ENCODE measurements around the gene MYH6. TPM values are rescaled to one million over a fixed set of nuclear protein-coding genes. Genes with fewer than 3 reads are reported as not detected.

The MYH6 gene
- total and polyA plus RNA-seq, 2 of the 13 experiments (the other 11 are each of a cell fraction or from before 2014, with no cell fraction given) = 0.01 TPM; not detected in 1

- no peak for TF ChIP-seq ZSCAN9 (CRISPR knock-in tag; IDR thresholded peaks at IDR 0.05; ENCODE audit: borderline replicate concordance)
- no peak for TF ChIP-seq IKZF1 (IDR thresholded peaks at IDR 0.05)
- TF ChIP-seq ZNF441 (CRISPR knock-in tag; IDR thresholded peaks at IDR 0.05; ENCODE audit: borderline replicate concordance) = 0 out of 2 replicates have a peak, but pooled peaks have one; percentile 31
- TF ChIP-seq SMARCE1 (IDR thresholded peaks at IDR 0.05; ENCODE audit: borderline replicate concordance) = no peak
- 0 out of 2 replicates have a peak, but pooled peaks have one; percentile 47 for TF ChIP-seq RAD21 (CRISPR knock-in tag; IDR thresholded peaks at IDR 0.05)
- no peak for TF ChIP-seq HMGXB4 (CRISPR knock-in tag; IDR thresholded peaks at IDR 0.05; ENCODE audit: borderline replicate concordance in 1 of 2, low read depth in 1 of 2)
- TF ChIP-seq ZNF615 (CRISPR knock-in tag; IDR thresholded peaks at IDR 0.05; ENCODE audit: borderline replicate concordance) = no peak
- TF ChIP-seq ZNF766 (CRISPR knock-in tag; IDR thresholded peaks at IDR 0.05; ENCODE audit: borderline replicate concordance) = no peak
- no peak for TF ChIP-seq HIVEP1 (CRISPR knock-in tag; IDR thresholded peaks at IDR 0.05)
- no peak for TF ChIP-seq ZNF3 (CRISPR knock-in tag; IDR thresholded peaks at IDR 0.05)
- peak; percentile 85; the same call in 1 of the 2 replicates for TF ChIP-seq ZNF225 (CRISPR knock-in tag; IDR thresholded peaks at IDR 0.05)
- TF ChIP-seq, protein P1, sequence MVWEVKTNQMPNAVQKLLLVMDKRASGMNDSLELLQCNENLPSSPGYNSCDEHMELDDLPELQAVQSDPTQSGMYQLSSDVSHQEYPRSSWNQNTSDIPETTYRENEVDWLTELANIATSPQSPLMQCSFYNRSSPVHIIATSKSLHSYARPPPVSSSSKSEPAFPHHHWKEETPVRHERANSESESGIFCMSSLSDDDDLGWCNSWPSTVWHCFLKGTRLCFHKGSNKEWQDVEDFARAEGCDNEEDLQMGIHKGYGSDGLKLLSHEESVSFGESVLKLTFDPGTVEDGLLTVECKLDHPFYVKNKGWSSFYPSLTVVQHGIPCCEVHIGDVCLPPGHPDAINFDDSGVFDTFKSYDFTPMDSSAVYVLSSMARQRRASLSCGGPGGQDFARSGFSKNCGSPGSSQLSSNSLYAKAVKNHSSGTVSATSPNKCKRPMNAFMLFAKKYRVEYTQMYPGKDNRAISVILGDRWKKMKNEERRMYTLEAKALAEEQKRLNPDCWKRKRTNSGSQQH (CRISPR knock-in tag; IDR thresholded peaks at IDR 0.05; ENCODE audit: low read depth) = peak; percentile 31; the same call in 1 of the 2 replicates
- TF ChIP-seq ZNF672 (CRISPR knock-in tag; IDR thresholded peaks at IDR 0.05) = no peak
- no peak; the same call in 1 of the 2 replicates for TF ChIP-seq WIZ (CRISPR knock-in tag; IDR thresholded peaks at IDR 0.05)
- TF ChIP-seq MTF1 (CRISPR knock-in tag; IDR thresholded peaks at IDR 0.05) = no peak
- TF ChIP-seq ZFP62 (CRISPR knock-in tag; IDR thresholded peaks at IDR 0.05) = no peak
- TF ChIP-seq, protein P2, sequence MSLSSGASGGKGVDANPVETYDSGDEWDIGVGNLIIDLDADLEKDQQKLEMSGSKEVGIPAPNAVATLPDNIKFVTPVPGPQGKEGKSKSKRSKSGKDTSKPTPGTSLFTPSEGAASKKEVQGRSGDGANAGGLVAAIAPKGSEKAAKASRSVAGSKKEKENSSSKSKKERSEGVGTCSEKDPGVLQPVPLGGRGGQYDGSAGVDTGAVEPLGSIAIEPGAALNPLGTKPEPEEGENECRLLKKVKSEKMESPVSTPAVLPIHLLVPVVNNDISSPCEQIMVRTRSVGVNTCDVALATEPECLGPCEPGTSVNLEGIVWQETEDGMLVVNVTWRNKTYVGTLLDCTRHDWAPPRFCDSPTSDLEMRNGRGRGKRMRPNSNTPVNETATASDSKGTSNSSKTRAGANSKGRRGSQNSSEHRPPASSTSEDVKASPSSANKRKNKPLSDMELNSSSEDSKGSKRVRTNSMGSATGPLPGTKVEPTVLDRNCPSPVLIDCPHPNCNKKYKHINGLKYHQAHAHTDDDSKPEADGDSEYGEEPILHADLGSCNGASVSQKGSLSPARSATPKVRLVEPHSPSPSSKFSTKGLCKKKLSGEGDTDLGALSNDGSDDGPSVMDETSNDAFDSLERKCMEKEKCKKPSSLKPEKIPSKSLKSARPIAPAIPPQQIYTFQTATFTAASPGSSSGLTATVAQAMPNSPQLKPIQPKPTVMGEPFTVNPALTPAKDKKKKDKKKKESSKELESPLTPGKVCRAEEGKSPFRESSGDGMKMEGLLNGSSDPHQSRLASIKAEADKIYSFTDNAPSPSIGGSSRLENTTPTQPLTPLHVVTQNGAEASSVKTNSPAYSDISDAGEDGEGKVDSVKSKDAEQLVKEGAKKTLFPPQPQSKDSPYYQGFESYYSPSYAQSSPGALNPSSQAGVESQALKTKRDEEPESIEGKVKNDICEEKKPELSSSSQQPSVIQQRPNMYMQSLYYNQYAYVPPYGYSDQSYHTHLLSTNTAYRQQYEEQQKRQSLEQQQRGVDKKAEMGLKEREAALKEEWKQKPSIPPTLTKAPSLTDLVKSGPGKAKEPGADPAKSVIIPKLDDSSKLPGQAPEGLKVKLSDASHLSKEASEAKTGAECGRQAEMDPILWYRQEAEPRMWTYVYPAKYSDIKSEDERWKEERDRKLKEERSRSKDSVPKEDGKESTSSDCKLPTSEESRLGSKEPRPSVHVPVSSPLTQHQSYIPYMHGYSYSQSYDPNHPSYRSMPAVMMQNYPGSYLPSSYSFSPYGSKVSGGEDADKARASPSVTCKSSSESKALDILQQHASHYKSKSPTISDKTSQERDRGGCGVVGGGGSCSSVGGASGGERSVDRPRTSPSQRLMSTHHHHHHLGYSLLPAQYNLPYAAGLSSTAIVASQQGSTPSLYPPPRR (CRISPR knock-in tag; IDR thresholded peaks at IDR 0.05; ENCODE audit: borderline replicate concordance) = peak; percentile 78; the same call in 1 of the 2 replicates
Observed at GRCh38 chr14:23435543-23436326, 27.7 kb upstream of the MYH6 start, which contains the start of gene MYH7 (continued).
